ENCODE results near the gene MUC5B. TPM values are rescaled to one million over a fixed set of nuclear protein-coding genes. Genes with fewer than 3 reads are reported as not detected.

The MUC5B gene
- total and polyA plus RNA-seq, 2 of the 13 experiments (the other 11 are each of a cell fraction or from before 2014, with no cell fraction given), result 0.01 TPM; not detected in 1

DNA sequence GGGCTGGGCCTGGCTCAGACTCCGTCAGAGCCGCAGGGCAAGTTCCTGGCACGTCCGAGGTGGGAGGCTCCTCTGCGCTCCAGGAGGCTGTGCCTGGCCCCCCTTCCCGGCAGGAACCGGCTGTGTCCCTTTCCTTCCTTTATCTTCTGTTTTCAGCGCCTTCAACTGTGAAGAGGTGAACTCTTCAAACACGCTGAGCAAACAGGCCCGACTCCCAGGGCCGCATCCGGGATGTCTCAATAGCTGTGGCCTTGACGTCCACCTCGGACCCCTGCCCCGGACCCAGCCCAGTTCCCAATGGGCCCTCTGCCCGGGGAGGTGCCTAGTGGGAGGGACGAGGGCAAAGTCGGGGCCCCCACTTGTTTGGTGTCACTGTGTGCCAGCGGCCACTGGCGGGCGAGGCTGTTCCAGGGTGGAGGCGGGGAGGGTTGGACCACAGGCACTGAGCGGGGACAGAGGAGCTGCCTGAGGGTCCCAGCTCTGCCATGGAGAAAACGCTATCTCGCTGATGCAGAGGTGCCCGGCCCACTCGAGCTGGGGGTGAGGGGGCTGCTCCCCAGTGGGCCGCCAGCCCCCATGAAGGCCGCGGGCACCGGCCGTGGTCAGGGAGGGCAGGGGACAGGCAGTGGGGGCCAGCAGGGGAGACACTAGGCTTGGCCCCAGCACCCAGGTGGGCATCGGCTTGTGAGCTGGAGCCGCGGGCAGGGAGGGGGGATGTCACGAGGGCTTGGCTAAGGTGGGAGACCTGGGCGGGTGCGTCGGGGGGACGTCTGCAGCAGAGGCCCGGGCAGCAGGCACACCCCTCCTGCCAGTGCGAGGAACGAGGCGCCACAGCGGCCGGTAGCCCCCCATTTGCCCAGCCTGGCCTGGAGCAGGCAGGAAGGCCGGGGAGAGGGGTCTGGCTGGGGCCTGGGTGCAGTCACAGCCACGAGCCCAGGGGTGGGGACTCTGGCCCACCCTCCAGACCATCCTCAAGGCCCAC, 2.7 kb upstream of the MUC5B start:
- peaks cover 13% of the 10 kb centered on the region; the same call in 1 of the 2 replicates for H4K20me1 ChIP-seq (ENCODE audit: insufficient read depth, low read length)
- POLR2A ChIA-PET, result interaction anchor here (0.7 kb wide), 1 partner anchor 250 kb away, joined by 3 read pairs; no protein-coding TSS in a partner anchor
- H3K9me3 ChIP-seq (ENCODE audit: low read length), result no peaks in the 10 kb centered on the region
- 15% methylated on average over 18 of the region's 48 CpGs for WGBS (ENCODE audit: low lambda C conversion rate)
- H3K9ac ChIP-seq (ENCODE audit: insufficient read depth, low read depth, low read length), result no peak overlapping the region
- H3K4me3 ChIP-seq (replicated peaks in 1 of 3; ENCODE audit: insufficient read depth in 1 of 3, low read depth in 2 of 3, low read length in 3 of 3), result peak overlapping the region in 1 of 3 experiments; percentile 13; a peak in 1 of 6 replicates
- CTCF ChIA-PET (ENCODE audit: low intra/inter-chr PET ratio, low total read pairs), result no interaction called here
- peak; percentile 76 for FAIRE-seq
- in situ Hi-C loops (cut with HindIII; ENCODE audit: extremely low pct_ligation_motif_present, low pct_unique_long_range_greater_than_20kb) (no loop called here), intact Hi-C loops (cut with micrococcal nuclease; ENCODE audit: unreplicated experiment) (no loop called here)
- peaks cover 36% of the 10 kb centered on the region for H3K4me1 ChIP-seq (ENCODE audit: insufficient read depth, low read length)
- no TSS peak for BruUV-seq (replicated peaks)
- H3K4me2 ChIP-seq (ENCODE audit: low read depth, low read length), result peak overlapping the region; percentile 28
- DNase-seq (ENCODE audit: low spot score), result peak; percentile 69
- no peaks in the 10 kb centered on the region for H3K36me3 ChIP-seq (replicated peaks in 1 of 2; ENCODE audit: control insufficient read depth in 1 of 2, insufficient read depth in 2 of 2, low read length in 2 of 2)
- ATAC-seq, result peak; percentile 65
- H3K79me2 ChIP-seq (ENCODE audit: insufficient read depth, low read length), result no peaks in the 10 kb centered on the region
- no peak overlapping the region for H2AFZ ChIP-seq (ENCODE audit: low read length)
- H3K27ac ChIP-seq (ENCODE audit: extremely low read length, insufficient read depth, low read length), result no peak overlapping the region
- peaks cover 18 to 70% of the 10 kb centered on the region in 2 experiments for H3K27me3 ChIP-seq (ENCODE audit: control insufficient read depth in 1 of 2, insufficient read depth in 2 of 2, low read length in 2 of 2)
- TF ChIP-seq ZNF253 (CRISPR knock-in tag; IDR thresholded peaks at IDR 0.05; ENCODE audit: borderline replicate concordance) (peak; percentile 92; the same call in 1 of the 2 replicates), MEIS2 (CRISPR knock-in tag; IDR thresholded peaks at IDR 0.05) (peak; percentile 90; the same call in 1 of the 2 replicates), RELA (CRISPR knock-in tag; IDR thresholded peaks at IDR 0.05) (no peak), SALL2 (CRISPR knock-in tag; IDR thresholded peaks at IDR 0.05) (peak; percentile 76), ONECUT2 (CRISPR knock-in tag; IDR thresholded peaks at IDR 0.05) (0 out of 2 replicates have a peak, but pooled peaks have one; percentile 18), ATF4 (CRISPR knock-in tag; IDR thresholded peaks at IDR 0.05) (no peak), RFX1 (IDR thresholded peaks at IDR 0.05) (no peak), RFXAP (CRISPR knock-in tag; IDR thresholded peaks at IDR 0.05; ENCODE audit: borderline replicate concordance) (peak; percentile 79), KLF13 (CRISPR knock-in tag; IDR thresholded peaks at IDR 0.05) (no peak), MED1 (CRISPR knock-in tag; IDR thresholded peaks at IDR 0.05) (peak; percentile 89), SAP130 (CRISPR knock-in tag; IDR thresholded peaks at IDR 0.05; ENCODE audit: low read depth) (peak; percentile 77), SRSF9 (IDR thresholded peaks at IDR 0.05; ENCODE audit: borderline replicate concordance, insufficient read depth, low read depth, low read length, poor library complexity, severe bottlenecking) (no peak), SNAPC4 (CRISPR knock-in tag; IDR thresholded peaks at IDR 0.05) (no peak), NRL (CRISPR knock-in tag; IDR thresholded peaks at IDR 0.05; ENCODE audit: borderline replicate concordance) (peak; percentile 79; the same call in 1 of the 2 replicates), ZBTB20 (CRISPR knock-in tag; IDR thresholded peaks at IDR 0.05; ENCODE audit: borderline replicate concordance, low read depth) (0 out of 2 replicates have a peak, but pooled peaks have one; percentile 38), CCAR2 (optimal IDR thresholded peaks at IDR 0.05; ENCODE audit: low read depth, low read length) (no peak)

Data from HepG2 (cell line).